WERI-Rb-1 (cell line): ENCODE measurements around the gene PDCD1.

Experiments
- DNase-seq: peaks from one replicate; pipeline ENCODE4 v3.0.0-alpha.2; 2020
- H3K27ac ChIP-seq: fragments of 250-450 bp; sonication (Bioruptor Pico); 2 replicates; pipeline ENCODE4 v1.5.1; 2020; ENCODE audit warnings: mild to moderate bottlenecking, moderate library complexity
- H3K27me3 ChIP-seq: fragments of 250-450 bp; sonication (Bioruptor Pico); 2 replicates; pipeline ENCODE4 v1.5.1; 2021; ENCODE audit warnings: mild to moderate bottlenecking, low read depth, moderate library complexity; ENCODE audit not compliant: insufficient read depth, severe bottlenecking
- H3K36me3 ChIP-seq: fragments of 250-450 bp; sonication (Bioruptor Pico); 2 replicates; pipeline ENCODE4 v1.5.1; 2020; ENCODE audit warnings: mild to moderate bottlenecking, moderate library complexity
- H3K4me3 ChIP-seq: 2 replicates; pipeline ENCODE4 v1.5.1; 2011; ENCODE audit warnings: low read depth, mild to moderate bottlenecking, control low read depth, low read length
- H3K9me3 ChIP-seq: fragments of 250-450 bp; sonication (Bioruptor Pico); 2 replicates; pipeline ENCODE4 v1.5.1; 2021; ENCODE audit warnings: mild to moderate bottlenecking, moderate library complexity; ENCODE audit not compliant: severe bottlenecking
- CTCF ChIP-seq: IDR thresholded peaks from 2 replicates; pipeline ENCODE4 v1.5.1; 2011; ENCODE audit warnings: low read depth, mild to moderate bottlenecking, control low read depth, inconsistent platforms, low read length

Gene PDCD1

GRCh38 chr2:241895427-241895711 lies 36.7 kb upstream of the PDCD1 start:
- DNase-seq, result no peak
- no peaks in the 10 kb centered on the region for H3K9me3 ChIP-seq
- no peaks in the 10 kb centered on the region; the same call in 1 of the 2 replicates for H3K36me3 ChIP-seq
- no peaks in the 10 kb centered on the region for H3K27me3 ChIP-seq
- H3K4me3 ChIP-seq, result no peak overlapping the region
- TF ChIP-seq CTCF, result no peak
- peak overlapping the region; percentile 53 for H3K27ac ChIP-seq

- TF ChIP-seq CTCF, result no peak
- Histone ChIP-seq H3K27me3 (no peaks in the 10 kb centered on the region), H3K36me3 (no peaks in the 10 kb centered on the region; the same call in 1 of the 2 replicates), H3K9me3 (no peaks in the 10 kb centered on the region), H3K4me3 (no peak overlapping the region), H3K27ac (peak overlapping the region; percentile 53)
- DNase-seq, result no peak
Measured at GRCh38 chr2:241894681-241895426, 36.2 kb upstream of the PDCD1 start.

- DNase-seq, result no peak
- Histone ChIP-seq H3K9me3 (peaks cover 1% of the 10 kb centered on the region), H3K36me3 (no peaks in the 10 kb centered on the region; the same call in 1 of the 2 replicates), H3K27ac (peak overlapping the region; percentile 53), H3K4me3 (no peak overlapping the region), H3K27me3 (no peaks in the 10 kb centered on the region)
- TF ChIP-seq CTCF, result no peak
Measured at GRCh38 chr2:241894056-241894641, 35.5 kb upstream of the PDCD1 start.

GRCh38 chr2:241893265-241893664 lies 34.6 kb upstream of the PDCD1 start:
- no peak for DNase-seq
- no peak for TF ChIP-seq CTCF
- Histone ChIP-seq H3K27me3 (no peaks in the 10 kb centered on the region), H3K4me3 (no peak overlapping the region), H3K27ac (peak overlapping the region; percentile 54), H3K9me3 (peaks cover 2% of the 10 kb centered on the region), H3K36me3 (no peaks in the 10 kb centered on the region; the same call in 1 of the 2 replicates)

GRCh38 chr2:241892299-241893137 lies 33.8 kb upstream of the PDCD1 start:
- H3K9me3 ChIP-seq, result peaks cover 2% of the 10 kb centered on the region
- H3K4me3 ChIP-seq, result no peak overlapping the region
- H3K36me3 ChIP-seq, result no peaks in the 10 kb centered on the region; the same call in 1 of the 2 replicates
- no peak for TF ChIP-seq CTCF
- peak overlapping the region; percentile 54 for H3K27ac ChIP-seq
- DNase-seq, result peak; percentile 78
- H3K27me3 ChIP-seq, result no peaks in the 10 kb centered on the region
